GM21381 (cell line): ENCODE results near the gene TNS1.

Source experiments
- ATAC-seq: cut with Tn5 transposase; IDR thresholded peaks from one replicate; pipeline ENCODE4 v1.9.1; 2021; ENCODE audit warnings: mild to moderate bottlenecking, moderate library complexity; ENCODE audit not compliant: unreplicated experiment

Gene TNS1

GRCh38 chr2:217934321-217935131, 68.3 kb downstream of the TNS1 start:
- ATAC-seq = no peak

DNA sequence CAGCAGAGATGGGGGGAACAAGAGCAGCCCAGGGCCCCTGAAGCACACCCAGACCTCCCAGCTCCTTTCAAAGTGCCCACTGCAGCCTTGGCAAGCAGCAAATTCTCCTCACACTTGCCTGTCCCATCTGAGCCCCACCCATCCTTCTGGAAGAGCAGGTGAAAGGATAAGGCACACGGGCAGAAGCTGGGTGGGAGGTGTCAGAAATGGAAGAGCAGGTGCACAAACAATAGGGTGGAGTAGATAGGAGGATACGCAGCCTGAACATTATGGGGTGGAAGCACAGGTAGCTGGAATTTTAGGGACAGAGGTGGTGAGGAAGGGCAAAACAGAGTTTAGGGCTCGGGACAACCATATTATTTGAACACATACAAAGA, 69.2 kb downstream of the TNS1 start:
- no peak for ATAC-seq

DNA sequence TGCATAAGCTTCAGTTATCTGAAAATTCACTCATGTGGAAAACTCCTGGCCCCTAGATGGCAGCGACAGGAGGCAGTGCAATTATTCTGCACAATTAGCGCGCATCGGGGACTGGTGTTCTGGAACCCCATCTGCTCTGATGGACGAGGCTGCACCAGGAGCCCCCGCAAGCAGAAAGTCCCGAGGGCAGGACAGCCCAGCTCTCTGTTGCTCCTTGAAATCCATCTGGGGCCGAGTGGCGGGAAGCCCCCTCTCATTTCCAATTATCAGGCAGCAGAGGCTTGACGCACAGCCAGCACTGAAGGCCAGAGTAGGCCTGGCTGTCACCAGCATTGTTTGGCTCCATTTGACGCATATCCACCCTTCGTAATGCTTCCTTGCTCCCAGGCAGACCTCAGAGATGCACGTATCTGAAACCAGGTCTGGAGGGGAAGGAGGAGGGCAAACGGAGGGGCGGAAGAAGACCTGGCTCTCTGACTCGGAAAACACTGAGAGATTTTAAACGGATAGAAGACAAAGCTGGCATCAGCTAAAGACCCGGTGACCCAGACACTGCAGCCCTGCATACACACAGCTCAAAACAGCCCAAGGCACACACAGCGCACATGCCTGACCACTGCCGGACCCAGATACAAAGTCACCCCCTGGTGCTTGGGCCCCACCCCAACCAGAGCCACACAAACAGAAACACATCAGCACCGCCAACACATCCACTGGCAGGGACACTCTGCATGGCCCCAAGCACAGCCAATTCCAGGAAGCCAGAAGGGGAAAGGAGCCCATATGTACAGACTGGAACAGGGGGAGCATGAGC, 69.8 kb downstream of the TNS1 start:
- no peak for ATAC-seq

DNA sequence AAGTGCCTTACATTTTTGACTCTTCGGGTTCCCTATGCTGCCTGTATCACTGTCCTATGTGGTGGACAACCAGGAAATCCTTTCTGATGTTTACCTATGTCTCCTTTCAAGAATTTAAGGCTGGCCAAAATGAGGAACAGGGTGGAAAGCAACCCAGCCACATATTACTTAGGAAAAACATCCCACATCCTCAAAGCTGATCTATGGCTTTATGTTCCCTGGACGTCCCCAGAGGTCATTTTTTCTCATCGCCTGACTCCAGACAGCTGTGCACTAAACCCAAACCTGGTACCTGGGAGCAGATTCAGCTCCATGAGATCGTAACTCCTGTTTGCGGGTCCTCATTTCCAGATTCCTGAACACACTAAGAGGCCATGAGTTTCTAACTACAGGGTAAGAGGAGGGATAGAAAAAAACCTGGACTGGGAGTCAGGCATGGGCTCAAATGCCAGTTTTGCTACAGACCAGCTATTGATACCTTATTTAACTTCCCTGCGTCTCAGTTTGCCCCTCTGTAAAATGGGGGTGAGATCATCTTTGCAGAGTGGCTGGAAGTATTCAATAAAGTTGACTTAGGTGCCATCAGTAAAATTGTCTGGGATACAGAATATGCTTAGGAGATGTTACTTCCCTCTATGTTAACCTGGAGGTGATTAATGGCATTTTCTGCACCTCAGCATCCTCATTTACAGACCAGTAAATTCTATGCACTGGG, 70.8 kb downstream of the TNS1 start:
- no peak for ATAC-seq

- no peak for ATAC-seq
These were observed 71.8 kb downstream of the TNS1 start for GRCh38 chr2:217930761-217931563.

DNA sequence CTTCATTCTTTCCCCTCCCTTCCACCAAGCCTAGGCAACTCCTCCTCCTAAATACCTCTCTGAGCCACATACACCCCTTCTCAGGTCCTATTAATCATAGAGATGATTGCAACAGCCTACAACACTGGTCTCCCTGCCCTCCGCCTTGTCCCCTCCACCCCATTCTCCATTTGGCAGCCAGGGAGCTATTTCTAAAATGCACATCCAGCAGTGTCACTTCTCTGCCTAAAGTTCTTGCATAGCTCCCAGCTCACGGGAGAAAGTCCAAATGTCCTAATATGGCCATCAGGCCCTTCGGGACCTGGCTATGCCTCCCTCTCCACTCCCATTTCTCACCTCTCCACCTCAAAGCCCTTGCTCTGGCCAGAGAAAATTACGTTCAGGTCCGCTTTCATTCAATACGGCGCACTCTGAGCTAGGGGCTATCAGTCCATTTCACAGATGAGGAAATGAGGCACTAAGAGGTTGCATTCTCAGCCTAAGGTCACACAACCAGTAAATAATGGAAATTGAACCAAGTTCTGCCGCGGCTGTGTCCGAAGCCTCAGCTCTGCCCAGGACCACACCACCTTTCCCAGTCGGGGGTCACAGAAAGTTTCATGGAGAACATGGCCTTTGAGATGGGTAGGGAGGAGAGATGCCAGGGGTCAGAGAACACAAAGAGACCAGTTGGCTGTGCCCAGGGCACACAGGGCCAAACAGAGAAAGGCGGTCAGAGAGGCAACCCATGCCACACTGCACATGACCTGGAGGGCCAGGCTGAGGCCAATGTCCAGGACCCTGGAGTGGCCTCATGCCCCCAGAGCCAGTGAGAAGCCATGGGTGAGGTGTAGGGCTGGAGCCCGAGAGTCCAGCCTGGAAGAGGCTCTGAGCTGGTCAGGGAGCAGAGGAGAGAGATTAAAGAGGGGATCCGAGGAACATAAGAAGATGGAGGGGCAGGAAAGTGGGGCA, 72.8 kb downstream of the TNS1 start:
- ATAC-seq = no peak

GRCh38 chr2:217929272-217929671, 73.5 kb downstream of the TNS1 start:
- no peak for ATAC-seq

DNA sequence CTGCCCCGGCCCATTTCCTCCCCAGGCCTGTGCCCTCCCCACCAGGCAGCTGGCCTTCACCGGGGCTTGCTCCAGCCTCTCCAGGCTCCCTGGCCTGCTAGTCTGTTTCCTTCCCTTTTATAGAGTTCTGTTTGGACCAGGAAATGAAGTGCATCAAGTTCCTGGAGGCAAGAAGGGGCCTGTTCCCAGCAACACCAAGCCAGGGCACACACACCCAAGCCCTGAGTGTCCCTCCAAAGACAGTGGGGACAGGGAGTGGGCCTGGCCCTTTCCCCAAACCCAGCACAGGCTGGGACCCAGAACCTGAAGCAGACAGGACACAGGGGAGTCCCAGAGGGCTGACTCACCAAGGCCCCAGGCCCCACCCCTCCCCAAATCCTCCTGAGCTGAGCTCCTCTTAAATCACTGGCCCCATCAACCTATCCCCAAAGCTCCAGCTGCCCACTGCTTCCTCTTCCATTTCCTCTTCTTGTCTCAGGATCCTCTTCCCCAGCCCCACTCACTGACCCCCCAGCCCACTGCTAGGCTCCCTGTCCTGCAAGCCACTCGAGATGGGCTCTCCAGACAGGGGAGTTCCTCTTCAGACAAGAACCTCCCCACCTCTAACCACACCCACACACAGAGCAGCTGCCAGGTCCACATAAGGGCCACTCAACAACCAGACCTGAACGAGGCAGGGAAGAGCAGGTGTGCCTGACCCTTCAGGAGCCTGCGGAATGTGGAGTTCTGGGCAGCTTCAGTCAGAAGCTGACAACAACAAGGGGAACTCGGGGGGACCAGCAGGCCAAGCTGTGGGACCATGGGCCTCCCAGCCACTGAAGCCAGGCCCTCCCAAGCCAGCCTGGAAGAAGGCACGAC, 74.2 kb downstream of the TNS1 start:
- ATAC-seq = no peak

- ATAC-seq = no peak
These were observed 75.0 kb downstream of the TNS1 start for GRCh38 chr2:217927601-217928323.

- ATAC-seq = no peak
These were observed 76.0 kb downstream of the TNS1 start for GRCh38 chr2:217926801-217927200.

- no peak for ATAC-seq
These were observed 78.4 kb downstream of the TNS1 start for GRCh38 chr2:217924346-217924901.

DNA sequence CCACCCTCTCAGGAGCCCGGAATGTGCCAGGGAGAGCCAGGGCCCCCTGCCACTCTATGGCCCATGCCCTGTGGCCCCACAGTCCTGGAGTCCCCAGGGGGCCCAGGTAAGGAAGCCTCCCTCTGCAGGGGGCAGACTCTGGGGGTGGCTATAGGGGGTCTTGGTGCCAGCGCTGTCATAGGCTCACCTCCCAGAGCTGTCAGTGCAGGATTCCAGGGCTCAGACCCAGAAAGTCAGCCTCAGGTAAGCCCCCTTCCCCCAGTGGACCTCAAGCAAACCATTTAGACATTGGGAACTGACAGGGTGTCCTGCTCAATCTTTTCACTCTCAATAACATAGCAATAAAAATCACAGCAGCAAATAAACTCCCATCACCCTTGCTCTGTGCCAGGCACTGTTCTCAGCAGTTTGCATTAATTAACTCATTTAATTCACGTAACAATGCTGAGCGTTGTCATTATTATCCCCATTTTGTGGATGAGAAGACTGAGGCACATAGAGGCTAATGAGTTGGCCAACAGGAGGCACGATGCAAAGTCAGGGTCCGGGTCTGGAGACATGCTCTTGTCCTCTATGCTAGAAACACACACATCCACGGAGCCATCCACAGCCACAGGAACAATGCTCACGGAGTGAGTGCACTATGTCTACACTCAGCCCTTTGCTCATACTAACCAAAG, 79.6 kb downstream of the TNS1 start:
- no peak for ATAC-seq

GRCh38 chr2:217922101-217923006, 80.4 kb downstream of the TNS1 start:
- ATAC-seq = no peak

DNA sequence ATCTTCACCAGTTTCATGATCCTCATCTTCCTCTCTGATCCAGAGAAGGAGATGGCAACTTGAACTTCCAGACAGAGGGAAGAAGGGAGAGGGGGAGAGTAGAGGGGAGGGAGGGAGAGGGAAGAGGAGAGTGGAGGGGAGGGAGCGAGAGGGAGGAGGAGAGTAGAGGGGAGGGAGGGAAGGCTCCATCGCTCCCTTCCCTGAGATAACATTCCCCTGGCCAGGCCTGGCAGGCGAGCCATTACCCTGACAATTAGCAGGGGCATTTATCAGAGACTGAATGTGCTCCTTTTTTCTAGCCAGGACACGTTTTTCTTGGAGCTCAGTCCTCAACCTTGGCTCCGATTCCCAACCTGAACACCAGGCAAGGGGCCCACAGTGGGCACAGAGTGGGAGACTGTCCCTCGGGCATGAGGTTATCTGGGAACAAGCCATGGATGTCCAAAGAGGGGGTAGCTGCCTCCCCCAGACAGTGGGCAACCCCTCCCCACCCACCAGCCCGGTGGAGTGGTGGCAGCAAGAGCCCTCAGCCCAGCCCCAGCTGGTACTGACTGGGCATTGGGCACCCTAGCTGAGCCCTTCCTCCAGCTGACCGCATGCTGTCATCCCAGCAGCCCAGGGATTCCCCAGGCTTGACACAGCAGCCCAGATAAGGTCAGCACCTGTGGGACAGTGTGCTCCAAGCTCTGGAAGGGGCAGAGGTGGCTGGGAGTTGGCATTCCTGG, 81.8 kb downstream of the TNS1 start:
- ATAC-seq = no peak

GRCh38 chr2:217919781-217920351, 82.9 kb downstream of the TNS1 start:
- no peak for ATAC-seq
